NCI-H187 (cell line): ENCODE data around the gene INAFM2.

ENCODE experiments used
- DNase-seq, 2 experiments: peaks; one replicate each; lab custom pipeline; 2025; lab: John Stamatoyannopoulos, UW

The INAFM2 gene

DNA sequence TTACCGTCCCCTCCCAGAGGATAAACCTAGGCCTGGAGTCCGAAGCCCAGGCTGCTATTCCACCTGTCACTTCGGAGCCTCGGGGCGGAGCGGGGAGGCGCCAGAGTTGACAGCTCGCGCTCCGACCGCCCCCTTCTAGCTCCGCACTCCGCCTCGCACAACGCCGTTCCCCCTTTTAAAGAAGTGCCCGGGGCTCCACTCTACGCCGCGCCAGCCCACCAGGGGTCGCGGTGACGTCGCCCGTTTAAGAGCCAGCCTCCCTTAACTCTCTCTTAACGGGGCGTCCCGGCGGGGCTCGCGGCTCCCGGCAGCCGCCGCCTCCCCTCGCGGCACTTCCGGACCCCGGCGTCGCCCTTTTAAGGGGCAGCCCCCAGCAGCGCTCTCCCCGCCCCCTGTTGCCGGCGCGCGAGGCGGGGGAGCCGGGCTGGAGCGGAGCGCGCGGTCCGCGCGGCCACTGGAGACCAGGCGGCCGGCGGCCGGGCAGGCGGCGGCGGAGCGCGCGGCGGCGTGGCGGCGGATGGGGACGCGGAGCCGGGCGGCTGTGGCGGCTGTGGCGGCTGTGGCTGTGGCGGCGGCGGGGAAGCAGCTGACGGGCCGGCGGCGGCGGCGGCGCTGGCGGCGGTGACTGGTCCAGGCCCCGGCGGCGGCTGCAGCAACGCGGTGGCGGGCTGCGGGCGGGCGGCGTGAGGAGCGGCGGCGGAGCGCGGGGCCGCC, at the start of gene INAFM2:
Gene INAFM2 (plus strand): TSS at position 454 of the 714 bp plus-strand sequence. CDS start 364 bp downstream, outside the sequence.
- DNase-seq, result peak; percentile 67 to 89

DNA sequence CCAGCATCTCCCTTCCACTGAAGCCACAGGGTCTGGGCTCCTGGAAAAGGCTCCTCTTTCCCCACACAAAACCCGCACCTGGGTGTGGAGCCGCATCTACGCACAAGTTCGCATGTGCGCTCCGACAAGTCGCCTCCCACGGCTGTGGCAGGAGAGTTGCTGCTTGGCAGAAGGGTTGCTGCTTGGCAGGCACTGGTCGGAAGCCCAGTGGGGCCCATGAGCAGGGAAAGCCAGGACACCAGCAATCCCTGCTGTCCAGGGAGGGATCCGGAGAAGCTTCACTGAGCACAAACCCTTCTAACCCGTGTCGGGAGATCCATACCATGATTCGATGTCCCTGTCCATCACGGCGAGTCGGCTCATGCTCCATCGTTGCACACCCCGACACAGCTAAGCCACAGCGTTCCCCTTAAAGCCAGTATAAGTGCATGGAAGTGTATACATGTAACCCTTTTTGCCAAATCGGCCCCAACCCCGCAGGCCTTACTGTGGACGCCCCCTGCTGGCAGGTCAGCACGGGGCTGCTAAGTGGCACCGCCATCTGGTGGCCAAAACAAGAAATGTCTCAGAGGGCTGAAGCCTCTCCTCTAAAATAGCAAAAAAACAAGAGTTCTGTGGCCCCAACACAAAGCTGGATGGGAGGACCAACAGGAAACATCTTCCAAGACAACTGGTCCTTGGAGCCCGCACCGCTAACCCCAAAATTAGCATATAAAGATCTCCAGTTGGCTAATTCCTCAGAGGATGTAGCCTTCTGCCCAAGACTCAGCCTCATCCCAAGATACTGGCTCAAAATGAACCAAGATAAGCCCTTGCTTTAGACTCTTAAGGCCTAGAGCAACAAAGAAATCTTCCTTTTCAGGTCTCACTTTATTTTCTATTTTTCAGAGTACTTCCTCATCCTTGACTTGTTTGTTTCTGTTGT, 48.9 kb upstream of the INAFM2 start:
- peak; percentile 18 to 37 for DNase-seq

DNA sequence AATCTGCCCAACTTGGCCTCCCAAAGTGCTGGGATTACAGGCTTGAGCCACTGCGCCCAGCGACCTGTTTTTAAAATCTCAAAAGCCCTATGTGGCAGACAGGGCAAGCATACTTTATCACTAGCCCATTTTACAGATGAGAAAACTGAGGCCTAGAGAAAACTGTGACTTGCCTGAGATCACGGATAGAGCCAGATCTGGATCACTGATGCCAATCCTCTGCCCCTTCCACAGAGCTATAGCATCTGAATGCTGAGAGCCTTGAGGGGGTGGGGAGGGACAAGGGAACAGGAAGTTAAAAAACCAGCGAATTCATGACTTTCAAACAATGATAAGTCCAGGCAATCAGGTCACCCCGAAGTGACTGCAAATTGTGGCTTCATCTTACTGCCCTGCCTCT, 48.0 kb upstream of the INAFM2 start:
- DNase-seq, result no peak

DNA sequence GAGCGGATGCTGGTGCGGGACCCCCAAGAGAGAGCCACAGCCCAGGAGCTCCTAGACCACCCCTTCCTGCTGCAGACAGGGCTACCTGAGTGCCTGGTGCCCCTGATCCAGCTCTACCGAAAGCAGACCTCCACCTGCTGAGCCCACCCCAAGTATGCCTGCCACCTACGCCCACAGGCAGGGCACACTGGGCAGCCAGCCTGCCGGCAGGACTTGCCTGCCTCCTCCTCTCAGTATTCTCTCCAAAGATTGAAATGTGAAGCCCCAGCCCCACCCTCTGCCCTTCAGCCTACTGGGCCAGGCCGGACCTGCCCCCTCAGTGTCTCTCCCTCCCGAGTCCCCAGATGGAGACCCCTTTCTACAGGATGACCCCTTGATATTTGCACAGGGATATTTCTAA, 47.5 kb upstream of the INAFM2 start:
- DNase-seq, result no peak

DNA sequence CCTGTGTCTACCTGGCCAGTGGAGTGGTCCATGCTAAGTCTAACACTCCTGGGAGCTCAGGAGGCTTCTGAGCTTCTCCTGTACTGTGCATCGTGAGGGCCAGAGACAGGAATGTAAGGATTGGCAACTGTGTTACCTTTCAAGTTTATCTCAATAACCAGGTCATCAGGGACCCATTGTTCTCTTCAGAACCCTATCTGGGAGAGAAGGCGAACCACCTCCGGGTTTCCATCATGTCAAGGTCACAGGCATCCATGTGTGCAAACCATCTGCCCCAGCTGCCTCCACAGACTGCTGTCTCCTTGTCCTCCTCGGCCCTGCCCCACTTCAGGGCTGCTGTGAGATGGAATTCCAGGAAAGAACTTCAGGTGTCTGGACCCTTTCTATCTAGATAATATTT, 46.6 kb upstream of the INAFM2 start:
- no peak for DNase-seq

DNA sequence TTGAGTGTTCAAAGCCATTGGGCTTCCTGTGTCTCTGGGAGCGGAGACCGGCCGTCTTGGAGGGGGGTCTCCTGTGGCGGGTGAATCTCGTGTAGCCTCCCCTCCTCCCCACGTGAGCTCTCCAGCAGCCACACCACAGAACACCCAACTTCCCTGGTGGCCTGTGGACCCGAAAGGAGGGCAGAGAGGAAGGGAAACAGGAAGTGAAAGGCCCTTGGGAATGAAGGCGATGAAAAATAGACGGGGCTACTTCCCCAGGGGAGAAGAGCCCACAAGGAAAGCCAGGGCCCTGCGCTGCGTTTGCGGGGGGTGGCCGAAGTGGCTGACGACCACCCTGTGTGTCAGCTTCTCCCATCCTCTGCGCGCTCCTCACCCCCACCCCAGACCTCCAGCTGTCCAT, 46.0 kb upstream of the INAFM2 start:
- DNase-seq, result no peak

DNA sequence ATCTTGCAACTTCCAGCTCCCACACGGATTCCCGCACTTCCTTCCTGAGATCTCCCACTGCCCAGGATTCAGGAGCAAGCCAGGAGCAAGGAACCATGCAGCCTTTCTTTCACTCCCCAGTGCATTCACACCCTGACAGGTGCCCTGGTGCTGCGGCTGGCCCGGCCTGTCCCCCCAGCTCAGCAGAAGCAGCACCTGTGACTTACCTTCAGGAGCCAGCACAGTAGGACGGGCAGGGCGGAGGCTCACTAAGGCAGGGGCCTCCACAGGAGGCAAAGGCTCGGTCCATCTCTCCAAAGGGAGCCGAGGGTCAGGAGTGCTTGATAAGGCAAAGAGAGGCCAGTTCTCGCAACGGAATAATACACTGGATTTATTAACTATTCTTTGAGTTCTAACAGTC, 45.5 kb upstream of the INAFM2 start:
- no peak for DNase-seq

DNA sequence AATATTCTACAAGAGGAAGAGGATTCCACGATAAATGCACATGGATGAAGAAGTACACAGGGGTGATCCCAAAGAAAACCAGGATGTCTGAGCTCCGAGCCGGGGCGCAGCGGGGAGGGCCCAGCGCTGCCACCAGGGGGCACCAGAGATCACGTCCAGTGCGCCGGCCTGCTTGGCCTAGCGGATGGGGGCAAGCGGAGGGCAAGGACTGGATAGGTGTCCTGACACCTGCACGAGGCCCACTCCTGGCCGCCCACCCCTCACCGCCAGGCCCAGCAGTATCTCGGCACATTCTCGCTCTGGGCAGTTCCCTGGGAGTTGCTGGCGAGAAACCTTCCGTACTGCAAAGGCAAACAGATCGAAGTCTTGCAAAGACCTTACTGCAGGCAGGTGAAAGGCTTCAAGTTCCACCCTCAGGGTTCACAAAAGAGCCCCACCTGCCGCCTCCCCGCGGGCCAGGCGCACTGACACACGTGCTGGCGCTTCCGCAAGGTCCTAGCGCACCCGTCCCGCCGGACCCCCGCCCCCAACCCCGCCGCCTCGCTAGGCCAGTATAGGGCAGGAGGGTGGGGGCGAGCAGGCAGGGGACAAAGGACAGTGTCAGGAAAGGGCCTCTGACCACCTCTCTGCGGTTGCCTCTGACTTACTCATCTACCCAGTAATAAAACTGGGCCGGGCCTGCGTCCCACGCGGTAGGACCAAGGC, 43.9 kb upstream of the INAFM2 start:
- peak in 1 of 2 experiments; percentile 36 for DNase-seq

DNA sequence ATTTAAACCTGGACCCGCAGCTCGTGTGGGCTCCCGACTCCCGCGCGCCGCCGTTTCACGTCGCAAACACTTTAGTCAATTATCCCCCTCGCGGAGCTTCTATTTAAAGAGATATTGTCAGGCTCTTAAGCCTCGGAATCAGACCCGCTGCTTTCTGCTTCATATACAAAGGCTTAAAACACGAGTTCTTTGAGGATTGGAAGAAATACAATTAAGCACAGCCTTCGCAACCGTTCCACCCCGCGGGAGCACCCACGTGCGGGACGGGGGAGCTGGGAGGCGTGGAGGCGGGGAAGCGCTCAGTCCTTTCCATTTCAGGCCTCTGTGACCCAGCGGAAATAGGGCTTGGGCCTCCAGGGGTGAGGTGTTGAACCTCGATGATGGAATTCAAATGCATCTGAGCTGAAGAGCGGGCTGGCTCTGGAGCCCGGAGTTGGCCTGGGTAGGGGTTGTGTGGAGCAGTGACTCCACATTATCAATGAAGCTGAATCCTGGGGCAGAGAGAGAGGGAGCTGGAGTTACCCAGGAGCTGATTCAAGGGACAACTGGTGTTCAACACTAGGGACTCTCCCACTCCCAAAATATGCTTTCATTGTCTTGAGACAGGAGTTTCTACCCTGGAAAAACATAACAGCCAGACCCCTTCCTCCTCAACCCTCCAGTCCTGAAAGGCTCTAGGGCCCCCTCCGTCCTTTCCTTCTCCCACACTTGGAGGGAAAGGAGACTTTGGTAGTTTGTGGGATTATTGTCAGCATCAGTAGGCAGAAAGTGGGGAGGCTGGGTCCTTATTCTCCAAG, 43.0 kb upstream of the INAFM2 start:
- no peak for DNase-seq

DNA sequence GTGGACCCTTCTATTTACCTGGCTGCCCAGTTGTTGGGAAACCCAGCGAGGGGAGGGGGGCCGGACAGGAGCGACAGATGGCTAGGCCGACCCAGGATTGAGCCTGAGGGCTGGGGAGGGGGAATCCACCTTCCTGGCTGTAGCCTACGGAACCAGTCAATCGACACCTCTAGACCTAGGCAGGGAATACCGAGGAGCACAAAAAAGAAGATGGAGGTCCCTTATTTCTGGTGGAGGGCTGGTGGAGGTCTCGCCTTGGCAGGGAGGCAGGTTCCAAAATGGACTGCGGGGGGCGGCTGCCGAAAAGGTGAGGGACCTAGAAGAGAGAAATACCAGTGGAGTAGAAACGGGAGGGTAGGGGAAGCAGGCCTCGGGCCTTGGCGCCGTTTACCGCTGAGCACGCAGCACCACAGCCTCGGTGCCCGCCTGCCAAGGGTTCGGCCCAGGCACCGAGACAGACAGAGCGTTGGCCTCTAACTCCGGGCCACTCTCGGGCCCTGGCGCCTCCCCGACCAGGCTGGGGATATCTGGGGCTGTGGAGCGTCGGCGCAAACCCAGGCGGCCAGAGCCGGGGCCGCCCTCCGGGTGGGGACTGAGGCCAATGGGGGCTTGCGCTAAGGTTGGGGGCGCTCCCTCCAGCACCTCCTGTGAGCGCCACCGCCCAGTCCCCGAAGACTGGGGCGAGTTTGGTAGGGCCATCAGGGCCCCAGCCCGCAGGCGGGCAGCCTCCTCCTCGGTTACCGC, 42.3 kb upstream of the INAFM2 start:
- DNase-seq, result no peak

DNA sequence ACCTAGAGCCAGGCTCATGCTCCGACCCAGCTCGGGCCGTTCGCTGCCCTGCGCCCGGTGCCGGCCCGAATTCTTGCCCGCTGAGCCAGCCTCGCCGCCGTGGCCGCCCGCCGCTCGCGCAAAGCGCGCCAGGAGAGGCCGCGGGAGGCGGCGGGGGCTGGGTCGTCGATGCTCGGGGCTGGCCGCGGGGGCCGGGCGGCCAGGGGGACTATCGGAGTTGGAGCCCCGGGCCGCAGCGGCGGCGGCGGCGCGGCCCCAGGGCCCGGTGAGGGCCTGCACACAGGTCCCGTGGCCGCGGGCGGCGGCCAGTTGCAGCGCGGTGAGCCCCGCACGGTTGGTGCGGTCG, 41.7 kb upstream of the INAFM2 start:
- no peak for DNase-seq

DNA sequence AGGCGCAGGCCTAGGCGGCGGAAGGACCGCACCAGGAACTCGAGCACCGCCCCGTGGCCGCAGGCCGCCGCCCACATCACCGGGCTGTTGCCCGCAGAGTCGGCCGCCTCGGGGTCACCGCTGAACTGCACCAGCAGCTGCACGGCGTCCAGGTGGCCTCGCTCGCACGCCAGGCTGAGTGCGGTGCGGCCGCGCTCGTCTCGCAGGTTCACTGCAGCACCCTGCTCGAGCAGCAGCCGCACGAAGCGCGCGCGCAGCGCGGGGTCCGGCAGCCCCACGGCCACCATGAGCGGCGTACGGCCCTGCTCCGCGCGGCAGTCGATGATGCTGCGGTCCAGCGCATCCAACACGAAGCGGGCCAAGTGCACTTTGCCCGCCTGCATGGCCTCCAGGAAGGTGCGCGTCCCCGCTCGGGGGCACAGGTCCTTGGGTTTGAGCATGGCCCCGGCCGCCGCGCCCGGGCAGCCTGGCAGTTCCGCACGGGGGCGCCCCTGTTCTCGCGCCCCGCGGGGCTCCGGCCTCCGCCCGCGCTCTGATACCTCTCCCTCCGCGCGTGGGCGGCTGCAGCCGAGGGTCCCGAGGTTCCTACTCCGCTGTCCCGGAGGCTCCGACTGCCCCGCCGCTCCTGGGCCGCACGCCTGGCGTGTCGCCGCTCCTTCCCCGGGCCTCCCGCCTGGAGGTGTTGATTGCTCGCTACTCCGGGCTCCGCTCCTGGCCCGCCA, 41.2 kb upstream of the INAFM2 start:
- DNase-seq, result no peak

DNA sequence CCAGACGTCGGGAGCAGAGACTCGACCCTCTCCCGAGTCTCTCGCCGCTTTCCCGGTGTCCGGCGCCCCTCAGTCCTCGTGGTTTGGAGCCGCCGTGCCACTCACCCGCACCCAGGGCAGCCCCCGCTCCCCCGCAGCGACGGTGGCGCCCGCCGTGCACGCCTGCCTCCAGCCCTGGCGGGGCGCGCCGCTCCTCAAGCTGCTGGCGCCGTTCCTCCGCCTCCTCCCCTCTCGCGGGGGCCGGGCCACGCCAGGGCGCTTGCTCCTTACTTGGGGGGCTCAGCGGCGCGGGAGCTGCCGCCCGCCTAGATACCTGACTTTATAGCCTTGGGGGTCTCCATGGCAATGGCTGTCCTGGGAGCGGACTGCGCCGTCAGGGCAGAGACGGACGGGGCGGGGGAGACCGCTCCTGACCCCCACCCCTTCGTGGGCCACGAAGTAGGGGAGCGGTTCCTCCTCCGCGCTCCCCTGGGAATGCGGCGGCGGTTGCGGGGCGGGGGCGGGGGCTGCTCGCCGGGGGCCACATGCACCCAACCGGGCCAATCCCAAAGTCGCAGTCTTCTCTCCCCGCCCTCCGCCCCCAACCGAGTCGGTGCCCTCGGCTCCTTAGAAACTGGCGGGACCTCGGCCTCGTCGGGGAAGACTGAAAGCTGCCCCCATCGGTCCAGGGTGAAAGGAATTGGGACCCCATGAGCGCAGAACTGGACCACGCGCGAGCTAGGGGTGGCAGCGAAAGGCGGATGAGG, 40.5 kb upstream of the INAFM2 start, which contains the start of gene ANKRD63:
Gene ANKRD63 (minus strand): TSS at position 196 of the 746 bp plus-strand sequence. CDS start 478 bp downstream, outside the sequence.
- no peak for DNase-seq

DNA sequence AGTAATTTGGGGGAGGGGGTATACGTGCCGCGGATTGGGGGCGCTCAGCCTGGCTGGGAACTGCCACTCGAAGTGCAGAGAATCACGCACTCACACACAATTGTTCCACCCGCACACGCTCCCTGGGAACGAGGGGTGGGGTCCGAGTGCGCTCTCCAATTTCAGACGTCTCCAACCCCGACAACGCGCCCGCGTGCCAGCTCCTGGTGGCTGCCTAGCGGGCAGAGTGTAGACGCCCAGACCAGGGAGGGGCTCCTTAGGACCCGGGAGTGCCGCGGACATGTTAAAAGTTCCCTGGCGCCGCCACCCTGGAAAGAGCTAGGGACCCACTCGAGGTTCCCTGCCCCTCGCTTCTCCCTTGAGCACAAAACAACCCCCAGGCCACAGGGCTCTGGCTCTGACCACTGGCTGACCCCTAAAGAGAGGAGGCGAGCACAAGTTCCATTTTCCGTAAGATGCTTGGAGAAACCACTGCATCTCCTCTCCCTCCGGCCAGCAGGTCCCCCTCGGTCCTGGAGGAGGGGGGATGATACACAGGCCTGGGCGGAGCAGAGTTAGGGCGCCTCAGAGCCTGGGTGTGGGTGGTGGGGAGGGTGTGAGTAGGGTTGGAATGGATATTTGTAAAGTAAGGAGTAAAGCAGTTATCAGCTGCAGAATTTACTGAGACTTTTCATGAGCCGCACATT, 39.7 kb upstream of the INAFM2 start:
- DNase-seq, result no peak

DNA sequence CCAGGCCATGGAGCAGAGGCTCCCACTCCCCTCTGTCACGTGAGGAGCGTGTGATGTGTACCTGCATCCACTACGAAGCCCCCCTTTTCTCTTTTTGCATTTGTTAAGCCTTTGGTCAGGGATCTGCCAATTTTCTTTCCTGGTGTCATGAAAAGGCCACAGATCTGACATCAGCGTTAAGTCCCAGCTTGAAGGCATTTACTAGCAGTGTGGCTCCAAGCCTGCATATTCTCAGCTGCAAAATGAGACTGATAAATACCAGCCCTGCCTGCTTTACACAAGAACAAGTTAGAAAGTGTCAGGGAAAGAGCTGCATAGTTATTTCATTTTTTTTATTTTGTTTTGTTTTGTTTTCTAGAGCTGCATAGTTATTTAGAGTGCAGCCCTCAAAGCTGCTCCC, 38.3 kb upstream of the INAFM2 start:
- DNase-seq, result no peak

DNA sequence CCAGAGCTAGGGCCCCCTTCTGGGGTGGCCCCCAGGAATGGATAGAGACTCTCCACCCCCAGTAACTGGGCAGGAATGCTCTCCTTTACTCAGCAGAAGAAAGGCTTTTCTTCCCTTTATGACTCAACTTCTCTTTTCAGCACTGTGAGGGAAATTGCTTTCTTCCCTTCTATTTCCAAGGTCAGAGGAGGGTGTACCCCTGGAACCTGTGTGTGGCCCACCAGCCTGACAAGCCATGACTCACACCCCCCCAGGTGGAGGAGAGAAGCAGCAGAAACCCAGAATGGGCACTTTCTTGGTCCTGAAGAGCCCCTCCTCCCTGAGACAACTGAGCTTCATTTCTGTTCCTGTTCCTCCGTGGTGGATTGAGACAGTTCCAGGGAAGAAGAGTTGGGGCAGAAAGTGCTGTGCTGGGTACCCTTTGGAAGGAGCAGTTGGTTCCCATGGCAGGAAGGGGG, 37.9 kb upstream of the INAFM2 start:
- no peak for DNase-seq

DNA sequence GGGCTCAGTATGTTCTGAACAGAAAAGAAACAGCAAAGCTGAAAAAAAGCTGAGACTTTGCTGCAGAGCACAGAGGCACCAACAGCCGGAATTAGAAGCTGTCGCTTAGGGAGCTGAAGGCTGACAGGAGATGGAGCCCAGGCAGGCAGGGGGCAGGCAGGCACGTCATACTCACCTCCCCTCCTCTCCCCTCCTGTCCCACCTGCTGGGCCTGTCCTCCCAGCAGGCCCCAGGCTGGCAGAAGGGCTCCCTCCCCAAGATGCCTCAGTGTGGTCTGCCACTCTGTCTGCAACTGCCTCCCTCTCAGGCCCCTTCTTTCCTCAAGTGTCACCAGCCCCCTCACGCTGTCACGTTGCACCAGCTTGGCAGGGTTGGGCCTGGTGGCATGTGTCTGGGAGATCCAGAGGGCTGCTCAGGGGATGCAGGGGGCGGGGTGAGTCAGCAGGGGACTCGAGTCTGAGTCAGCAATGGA, 37.4 kb upstream of the INAFM2 start:
- no peak for DNase-seq

DNA sequence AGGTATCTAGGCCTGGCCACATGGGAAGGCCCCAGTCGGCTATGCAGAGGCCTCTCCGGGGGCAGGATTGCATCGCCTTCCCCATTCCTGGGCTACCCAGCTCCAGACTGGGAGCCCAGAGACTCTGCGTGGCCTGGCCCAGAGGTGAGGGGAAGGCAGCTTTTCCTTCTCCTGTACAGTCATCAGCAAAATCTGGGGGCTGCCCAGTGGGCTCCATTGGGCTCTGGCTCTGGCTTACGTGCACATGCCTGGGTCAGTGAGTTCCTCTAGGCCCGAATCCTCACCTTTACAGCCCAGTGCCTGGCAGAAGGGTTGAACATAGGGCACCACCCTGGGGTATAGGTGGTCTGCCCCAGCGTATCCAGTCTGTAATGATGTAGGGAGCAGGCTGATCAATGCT, 36.7 kb upstream of the INAFM2 start:
- no peak for DNase-seq

DNA sequence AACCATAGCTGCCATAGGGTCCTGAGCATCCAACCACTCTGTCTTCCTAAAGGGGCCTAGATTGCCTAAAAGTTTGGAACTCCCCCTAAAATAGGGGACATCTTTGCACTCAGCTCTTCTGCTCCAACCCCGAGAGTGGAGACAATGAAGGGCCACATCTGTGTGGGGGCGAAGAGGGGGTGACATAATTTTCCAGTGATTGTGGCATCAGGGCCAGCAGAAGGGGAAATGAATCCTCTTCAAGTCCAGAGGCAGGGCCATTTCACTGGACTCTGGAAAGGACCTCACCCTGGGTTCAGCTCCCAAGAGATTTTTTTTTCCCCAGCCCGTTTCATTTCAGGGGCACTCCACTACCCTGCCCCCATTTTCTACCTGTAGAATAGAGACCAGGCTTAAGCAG, 36.0 kb upstream of the INAFM2 start:
- no peak for DNase-seq
